Activated CD4-positive, alpha-beta memory T cell treated with anti-CD3 and anti-CD28 coated beads, Interleukin-2, amount 10 ng/mL, durations not matched to agents 7 days and 5 days (primary cell): ENCODE data around the gene MEGF11. TPM values are rescaled to one million over a fixed set of nuclear protein-coding genes. Genes with fewer than 3 reads are reported as not detected.

Source experiments
- CTCF ChIA-PET: fragments of 350-600 bp; sonication (Branson Sonifier 250); formaldehyde crosslinking; loops from one replicate; lab custom pipeline; 2021; ENCODE audit warnings: antibody characterized with exemption, inconsistent platforms; lab: Charles Lee
- POLR2A ChIA-PET: fragments of 350-600 bp; sonication (Branson Sonifier 250); formaldehyde crosslinking; loops from one replicate; lab custom pipeline; 2021; ENCODE audit warnings: antibody characterized with exemption; lab: Charles Lee
- DNase-seq: peaks from one replicate; pipeline ENCODE4 v3.0.0-alpha.2; 2020
- H3K27ac Mint-ChIP-seq: one replicate; pipeline ENCODE4 v1.8.0; 2021; ENCODE audit warnings: mild to moderate bottlenecking, mixed read lengths
- H3K27me3 Mint-ChIP-seq: one replicate; pipeline ENCODE4 v1.8.0; 2021; ENCODE audit warnings: mixed read lengths
- H3K36me3 Mint-ChIP-seq: one replicate; pipeline ENCODE4 v1.8.0; 2021; ENCODE audit warnings: low read depth, mixed read lengths
- H3K4me1 Mint-ChIP-seq: one replicate; pipeline ENCODE4 v1.8.0; 2021; ENCODE audit warnings: mixed read lengths
- H3K4me3 Mint-ChIP-seq: one replicate; pipeline ENCODE4 v1.8.0; 2021; ENCODE audit warnings: mild to moderate bottlenecking, mixed read lengths
- H3K9me3 Mint-ChIP-seq: one replicate; pipeline ENCODE4 v1.8.0; 2021; ENCODE audit warnings: mixed read lengths
- total RNA-seq, 2 experiments: library from RNA; stranded (reverse); gene quantifications; one replicate each; pipeline ENCODE4 v1.2.3, GENCODE V29; 2021

MEGF11 gene
- total RNA-seq, 2 experiments from 2014 or later = not detected

- POLR2A ChIA-PET = no interaction called here
- CTCF ChIA-PET = no interaction called here
- no peak for DNase-seq
- peaks cover 20% of the 10 kb centered on the region for H3K4me1 Mint-ChIP-seq
- no peaks in the 10 kb centered on the region for H3K36me3 Mint-ChIP-seq
- H3K27me3 Mint-ChIP-seq = peaks cover 7% of the 10 kb centered on the region
- no peaks in the 10 kb centered on the region for H3K9me3 Mint-ChIP-seq
- H3K27ac Mint-ChIP-seq = no peak overlapping the region
- no peak overlapping the region for H3K4me3 Mint-ChIP-seq
Observed at GRCh38 chr15:65938604-65939003, 314.9 kb downstream of the MEGF11 start.

GRCh38 chr15:65937476-65937875, 316.1 kb downstream of the MEGF11 start:
- H3K4me3 Mint-ChIP-seq = no peak overlapping the region
- no peaks in the 10 kb centered on the region for H3K9me3 Mint-ChIP-seq
- ChIA-PET CTCF (no interaction called here), POLR2A (interaction anchor here (1.0 kb wide), 1 partner anchor 13 kb away, joined by 3 read pairs; no protein-coding TSS in a partner anchor)
- H3K27ac Mint-ChIP-seq = no peak overlapping the region
- H3K36me3 Mint-ChIP-seq = no peaks in the 10 kb centered on the region
- peaks cover 15% of the 10 kb centered on the region for H3K4me1 Mint-ChIP-seq
- H3K27me3 Mint-ChIP-seq = peaks cover 2% of the 10 kb centered on the region
- no peak for DNase-seq

GRCh38 chr15:65937054-65937453, 316.5 kb downstream of the MEGF11 start:
- DNase-seq = no peak
- Mint-ChIP-seq H3K36me3 (no peaks in the 10 kb centered on the region), H3K9me3 (no peaks in the 10 kb centered on the region), H3K27me3 (no peaks in the 10 kb centered on the region), H3K4me1 (peaks cover 11% of the 10 kb centered on the region), H3K4me3 (no peak overlapping the region), H3K27ac (no peak overlapping the region)
- ChIA-PET CTCF (no interaction called here), POLR2A (interaction anchor here (1.0 kb wide), 1 partner anchor 12 kb away, joined by 3 read pairs; no protein-coding TSS in a partner anchor)

GRCh38 chr15:65936282-65936681, 317.3 kb downstream of the MEGF11 start:
- no peak overlapping the region for H3K27ac Mint-ChIP-seq
- H3K27me3 Mint-ChIP-seq = no peaks in the 10 kb centered on the region
- no peaks in the 10 kb centered on the region for H3K36me3 Mint-ChIP-seq
- ChIA-PET POLR2A (interaction anchor here (1.2 kb wide), 1 partner anchor 67 kb away, joined by 3 read pairs; the partner anchor contains the start of gene RAB11A), CTCF (no interaction called here)
- no peak for DNase-seq
- peaks cover 4% of the 10 kb centered on the region for H3K4me1 Mint-ChIP-seq
- no peaks in the 10 kb centered on the region for H3K9me3 Mint-ChIP-seq
- no peak overlapping the region for H3K4me3 Mint-ChIP-seq

GRCh38 chr15:65935391-65935790, 318.2 kb downstream of the MEGF11 start:
- no peak overlapping the region for H3K27ac Mint-ChIP-seq
- POLR2A ChIA-PET = no interaction called here
- no peaks in the 10 kb centered on the region for H3K27me3 Mint-ChIP-seq
- peaks cover 2% of the 10 kb centered on the region for H3K4me1 Mint-ChIP-seq
- CTCF ChIA-PET = no interaction called here
- H3K4me3 Mint-ChIP-seq = no peak overlapping the region
- no peaks in the 10 kb centered on the region for H3K36me3 Mint-ChIP-seq
- DNase-seq = no peak
- H3K9me3 Mint-ChIP-seq = no peaks in the 10 kb centered on the region

- H3K27ac Mint-ChIP-seq = no peak overlapping the region
- no peaks in the 10 kb centered on the region for H3K36me3 Mint-ChIP-seq
- H3K4me1 Mint-ChIP-seq = peaks cover 2% of the 10 kb centered on the region
- no peaks in the 10 kb centered on the region for H3K27me3 Mint-ChIP-seq
- H3K4me3 Mint-ChIP-seq = no peak overlapping the region
- no peaks in the 10 kb centered on the region for H3K9me3 Mint-ChIP-seq
- no peak for DNase-seq
- ChIA-PET POLR2A (interaction anchor here (1.9 kb wide), 1 partner anchor 30 kb away, joined by 4 read pairs; no protein-coding TSS in a partner anchor), CTCF (no interaction called here)
Observed at GRCh38 chr15:65931221-65931620, 322.3 kb downstream of the MEGF11 start.

- H3K27ac Mint-ChIP-seq = no peak overlapping the region
- ChIA-PET CTCF (no interaction called here), POLR2A (interaction anchor here (0.9 kb wide), 1 partner anchor 10 kb away, joined by 3 read pairs; no protein-coding TSS in a partner anchor)
- peaks cover 2% of the 10 kb centered on the region for H3K4me1 Mint-ChIP-seq
- no peaks in the 10 kb centered on the region for H3K9me3 Mint-ChIP-seq
- H3K36me3 Mint-ChIP-seq = no peaks in the 10 kb centered on the region
- no peak for DNase-seq
- no peak overlapping the region for H3K4me3 Mint-ChIP-seq
- no peaks in the 10 kb centered on the region for H3K27me3 Mint-ChIP-seq
Observed at GRCh38 chr15:65930134-65930533, 323.4 kb downstream of the MEGF11 start.

GRCh38 chr15:65929573-65929972, 324.0 kb downstream of the MEGF11 start:
- POLR2A ChIA-PET = no interaction called here
- H3K4me1 Mint-ChIP-seq = peaks cover 2% of the 10 kb centered on the region
- H3K27me3 Mint-ChIP-seq = no peaks in the 10 kb centered on the region

GRCh38 chr15:65927545-65927944, 326.0 kb downstream of the MEGF11 start:
- Mint-ChIP-seq H3K4me1 (peaks cover 2% of the 10 kb centered on the region), H3K4me3 (no peak overlapping the region), H3K27me3 (no peaks in the 10 kb centered on the region), H3K36me3 (no peaks in the 10 kb centered on the region), H3K9me3 (no peaks in the 10 kb centered on the region), H3K27ac (no peak overlapping the region)
- ChIA-PET POLR2A (no interaction called here), CTCF (no interaction called here)
- DNase-seq = no peak

More at GRCh38 chr15:65929573-65929972, 324.0 kb downstream of the MEGF11 start:
- no peaks in the 10 kb centered on the region for H3K36me3 Mint-ChIP-seq
- H3K9me3 Mint-ChIP-seq = no peaks in the 10 kb centered on the region
- CTCF ChIA-PET = no interaction called here
- H3K27ac Mint-ChIP-seq = no peak overlapping the region
- no peak for DNase-seq
- H3K4me3 Mint-ChIP-seq = no peak overlapping the region

GRCh38 chr15:65926899-65927298, 326.7 kb downstream of the MEGF11 start:
- CTCF ChIA-PET = no interaction called here
- Mint-ChIP-seq H3K4me3 (no peak overlapping the region), H3K36me3 (no peaks in the 10 kb centered on the region), H3K9me3 (no peaks in the 10 kb centered on the region), H3K4me1 (peaks cover 2% of the 10 kb centered on the region), H3K27me3 (no peaks in the 10 kb centered on the region), H3K27ac (no peak overlapping the region)
- no peak for DNase-seq
- POLR2A ChIA-PET = no interaction called here

GRCh38 chr15:65926459-65926858, 327.1 kb downstream of the MEGF11 start:
- Mint-ChIP-seq H3K27ac (no peak overlapping the region), H3K9me3 (no peaks in the 10 kb centered on the region), H3K4me3 (no peak overlapping the region), H3K4me1 (peaks cover 2% of the 10 kb centered on the region), H3K27me3 (no peaks in the 10 kb centered on the region), H3K36me3 (no peaks in the 10 kb centered on the region)
- POLR2A ChIA-PET = no interaction called here
- CTCF ChIA-PET = no interaction called here
- DNase-seq = no peak

GRCh38 chr15:65925338-65925737, 328.2 kb downstream of the MEGF11 start:
- H3K9me3 Mint-ChIP-seq = no peaks in the 10 kb centered on the region
- no peak overlapping the region for H3K4me3 Mint-ChIP-seq
- H3K27ac Mint-ChIP-seq = no peak overlapping the region
- ChIA-PET CTCF (no interaction called here), POLR2A (interaction anchor here (1.1 kb wide), 1 partner anchor 12 kb away, joined by 3 read pairs; no protein-coding TSS in a partner anchor)
- DNase-seq = no peak
- peaks cover 2% of the 10 kb centered on the region for H3K4me1 Mint-ChIP-seq
- H3K36me3 Mint-ChIP-seq = no peaks in the 10 kb centered on the region
- H3K27me3 Mint-ChIP-seq = no peaks in the 10 kb centered on the region

- no peak for DNase-seq
- ChIA-PET CTCF (no interaction called here), POLR2A (no interaction called here)
- no peak overlapping the region for H3K4me3 Mint-ChIP-seq
- no peaks in the 10 kb centered on the region for H3K9me3 Mint-ChIP-seq
- peaks cover 2% of the 10 kb centered on the region for H3K4me1 Mint-ChIP-seq
- no peak overlapping the region for H3K27ac Mint-ChIP-seq
- no peaks in the 10 kb centered on the region for H3K27me3 Mint-ChIP-seq
- H3K36me3 Mint-ChIP-seq = no peaks in the 10 kb centered on the region
Observed at GRCh38 chr15:65924004-65924403, 329.5 kb downstream of the MEGF11 start.

- DNase-seq = no peak
- H3K9me3 Mint-ChIP-seq = no peaks in the 10 kb centered on the region
- no peaks in the 10 kb centered on the region for H3K27me3 Mint-ChIP-seq
- H3K4me1 Mint-ChIP-seq = peaks cover 10% of the 10 kb centered on the region
- H3K36me3 Mint-ChIP-seq = no peaks in the 10 kb centered on the region
- no peak overlapping the region for H3K27ac Mint-ChIP-seq
- no peak overlapping the region for H3K4me3 Mint-ChIP-seq
- ChIA-PET POLR2A (no interaction called here), CTCF (no interaction called here)
Observed at GRCh38 chr15:65923264-65923663, 330.3 kb downstream of the MEGF11 start.
